Panc1 (cell line): ENCODE results near the gene FAM83F. TPM values are rescaled to one million over a fixed set of nuclear protein-coding genes. Genes with fewer than 3 reads are reported as not detected.

Source experiments
- ATAC-seq: fragments of 200-7000 bp; cut with Tn5 transposase; 2 replicates; pipeline ENCODE4 v1.9.1; 2020; ENCODE audit warnings: mild to moderate bottlenecking, moderate library complexity
- BruUV-seq: library from RNA; stranded (reverse); fragments of 400-500 nt; replicated peaks from 2 replicates; lab custom pipeline; 2021; lab: Mats Ljungman, UMichigan
- CTCF ChIA-PET: fragments of 300-600 bp; sonication (Branson Sonifier 250); formaldehyde crosslinking; loops from one replicate; lab custom pipeline; 2022; ENCODE audit warnings: antibody characterized with exemption; lab: Charles Lee
- POLR2A ChIA-PET: fragments of 300-600 bp; sonication (Branson Sonifier 250); formaldehyde crosslinking; loops from one replicate; lab custom pipeline; 2022; ENCODE audit warnings: antibody characterized with exemption; lab: Charles Lee
- DNase-seq: peaks from one replicate; pipeline ENCODE4 v3.0.0-alpha.2; 2010; ENCODE audit warnings: low read depth, low spot score
- H3K27ac ChIP-seq: 2 replicates; pipeline ENCODE4 v1.5.1; 2011; ENCODE audit warnings: mild to moderate bottlenecking, low read length, inconsistent platforms
- H3K27me3 ChIP-seq: fragments of 200-500 bp; sonication (Bioruptor generic); 2 replicates; pipeline ENCODE4 v1.6.0; 2014; ENCODE audit warnings: low read length, inconsistent platforms; ENCODE audit not compliant: control insufficient read depth, insufficient read depth
- H3K36me3 ChIP-seq: fragments of 200-500 bp; sonication (Bioruptor generic); 2 replicates; pipeline ENCODE4 v1.5.1; 2014; ENCODE audit warnings: inconsistent platforms, mild to moderate bottlenecking, low read length, moderate library complexity; ENCODE audit not compliant: control insufficient read depth, insufficient read depth
- H3K4me1 ChIP-seq: 2 replicates; pipeline ENCODE4 v1.5.1; 2011; ENCODE audit warnings: inconsistent platforms, mild to moderate bottlenecking, low read length, moderate library complexity; ENCODE audit not compliant: control insufficient read depth, insufficient read depth
- H3K4me3 ChIP-seq, 2 experiments: 2 replicates each; pipeline ENCODE4 v1.5.1; 2011 to 2012; ENCODE audit warnings: low read depth in 2 of 2, low read length in 2 of 2, mild to moderate bottlenecking in 2 of 2, inconsistent platforms in 1 of 2, moderate library complexity in 1 of 2
- H3K9me3 ChIP-seq: fragments of 200-500 bp; sonication (Bioruptor generic); 2 replicates; pipeline ENCODE4 v1.5.1; 2014; ENCODE audit warnings: low read depth, mild to moderate bottlenecking, inconsistent platforms, low read length, moderate library complexity; ENCODE audit not compliant: control insufficient read depth, insufficient read depth
- CTCF ChIP-seq: fragments of 450-650 bp; IDR thresholded peaks from 2 replicates; pipeline ENCODE4 v1.5.1; 2017; ENCODE audit warnings: mild to moderate bottlenecking
- POLR2AphosphoS5 ChIP-seq: IDR thresholded peaks from 2 replicates; pipeline ENCODE4 v1.6.1; 2012; ENCODE audit warnings: mild to moderate bottlenecking, low read depth, low read length, moderate library complexity
- SIN3A ChIP-seq: IDR thresholded peaks from 2 replicates; pipeline ENCODE4 v1.6.1; 2012; ENCODE audit warnings: low read depth, mild to moderate bottlenecking, low read length, moderate library complexity, borderline replicate concordance; ENCODE audit not compliant: insufficient read depth
- TCF7L2 ChIP-seq: IDR thresholded peaks from 2 replicates; pipeline ENCODE4 v1.6.1; 2011; ENCODE audit warnings: mild to moderate bottlenecking, low read depth, low read length, inconsistent platforms
- in situ Hi-C: cut with HindIII; loops from 2 replicates; pipeline ENCODE4 v1.10.0; 2016; ENCODE audit warnings: low sequenced_read_pairs, low pct_unique_long_range_greater_than_20kb
- intact Hi-C: fragments of 100-400 bp; cut with micrococcal nuclease; formaldehyde crosslinking; loops from one replicate; pipeline ENCODE4 v1.10.0; 2022; ENCODE audit not compliant: unreplicated experiment
- total RNA-seq: library from RNA; stranded (reverse); gene quantifications from one replicate; pipeline ENCODE4 v1.2.1, GENCODE V29; 2021; ENCODE audit not compliant: unreplicated experiment
- TF ChIP-seq, protein P1 (sequence below), 2 experiments: IDR thresholded peaks; 2 replicates each; pipeline ENCODE4 v1.6.1; 2011 to 2012; ENCODE audit warnings: low read depth in 2 of 2, control low read depth in 1 of 2, low read length in 1 of 2, mild to moderate bottlenecking in 1 of 2, moderate library complexity in 1 of 2; ENCODE audit not compliant: insufficient read depth in 1 of 2

The FAM83F gene
- total RNA-seq, 1 experiment from 2014 or later = 0.05 TPM

GRCh38 chr22:39956932-39957664 lies 37.7 kb upstream of the FAM83F start:
- no peak overlapping the region for H3K27ac ChIP-seq
- H3K27me3 ChIP-seq = no peaks in the 10 kb centered on the region
- POLR2A ChIA-PET = no interaction called here
- intact Hi-C loops = no loop called here
- no TSS peak for BruUV-seq
- no peaks in the 10 kb centered on the region for H3K4me1 ChIP-seq
- no peaks in the 10 kb centered on the region for H3K9me3 ChIP-seq
- H3K36me3 ChIP-seq = no peaks in the 10 kb centered on the region
- ATAC-seq = no peak
- in situ Hi-C loops = no loop called here
- no peak for DNase-seq
- TF ChIP-seq, protein P1, sequence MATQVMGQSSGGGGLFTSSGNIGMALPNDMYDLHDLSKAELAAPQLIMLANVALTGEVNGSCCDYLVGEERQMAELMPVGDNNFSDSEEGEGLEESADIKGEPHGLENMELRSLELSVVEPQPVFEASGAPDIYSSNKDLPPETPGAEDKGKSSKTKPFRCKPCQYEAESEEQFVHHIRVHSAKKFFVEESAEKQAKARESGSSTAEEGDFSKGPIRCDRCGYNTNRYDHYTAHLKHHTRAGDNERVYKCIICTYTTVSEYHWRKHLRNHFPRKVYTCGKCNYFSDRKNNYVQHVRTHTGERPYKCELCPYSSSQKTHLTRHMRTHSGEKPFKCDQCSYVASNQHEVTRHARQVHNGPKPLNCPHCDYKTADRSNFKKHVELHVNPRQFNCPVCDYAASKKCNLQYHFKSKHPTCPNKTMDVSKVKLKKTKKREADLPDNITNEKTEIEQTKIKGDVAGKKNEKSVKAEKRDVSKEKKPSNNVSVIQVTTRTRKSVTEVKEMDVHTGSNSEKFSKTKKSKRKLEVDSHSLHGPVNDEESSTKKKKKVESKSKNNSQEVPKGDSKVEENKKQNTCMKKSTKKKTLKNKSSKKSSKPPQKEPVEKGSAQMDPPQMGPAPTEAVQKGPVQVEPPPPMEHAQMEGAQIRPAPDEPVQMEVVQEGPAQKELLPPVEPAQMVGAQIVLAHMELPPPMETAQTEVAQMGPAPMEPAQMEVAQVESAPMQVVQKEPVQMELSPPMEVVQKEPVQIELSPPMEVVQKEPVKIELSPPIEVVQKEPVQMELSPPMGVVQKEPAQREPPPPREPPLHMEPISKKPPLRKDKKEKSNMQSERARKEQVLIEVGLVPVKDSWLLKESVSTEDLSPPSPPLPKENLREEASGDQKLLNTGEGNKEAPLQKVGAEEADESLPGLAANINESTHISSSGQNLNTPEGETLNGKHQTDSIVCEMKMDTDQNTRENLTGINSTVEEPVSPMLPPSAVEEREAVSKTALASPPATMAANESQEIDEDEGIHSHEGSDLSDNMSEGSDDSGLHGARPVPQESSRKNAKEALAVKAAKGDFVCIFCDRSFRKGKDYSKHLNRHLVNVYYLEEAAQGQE (IDR thresholded peaks at IDR 0.05; ENCODE audit: insufficient read depth in 1 of 2, low read depth in 2 of 2, low read length in 1 of 2) = no peak
- TF ChIP-seq POLR2AphosphoS5 (no peak), TCF7L2 (no peak), SIN3A (no peak), CTCF (no peak)
- H3K4me3 ChIP-seq = no peak overlapping the region
- CTCF ChIA-PET = no interaction called here

GRCh38 chr22:39958009-39958711 lies 36.6 kb upstream of the FAM83F start:
- H3K4me3 ChIP-seq = no peak overlapping the region
- CTCF ChIA-PET = no interaction called here
- ATAC-seq (no peak), DNase-seq (no peak)
- H3K9me3 ChIP-seq = no peaks in the 10 kb centered on the region
- H3K4me1 ChIP-seq = no peaks in the 10 kb centered on the region
- POLR2A ChIA-PET = no interaction called here
- no peaks in the 10 kb centered on the region for H3K36me3 ChIP-seq
- TF ChIP-seq, protein P1 (IDR thresholded peaks at IDR 0.05; ENCODE audit: insufficient read depth in 1 of 2, low read depth in 2 of 2, low read length in 1 of 2) = no peak
- TF ChIP-seq CTCF (no peak), SIN3A (no peak), POLR2AphosphoS5 (no peak), TCF7L2 (no peak)
- intact Hi-C loops = no loop called here
- BruUV-seq = no TSS peak
- no peaks in the 10 kb centered on the region for H3K27me3 ChIP-seq
- in situ Hi-C loops = no loop called here
- H3K27ac ChIP-seq = no peak overlapping the region
